RWPE1 (cell line): ENCODE results near the gene ERICH6B.

Experiments
- CTCF ChIA-PET: fragments of 350-600 bp; sonication (Branson Sonifier 250); formaldehyde crosslinking; extraction: SDS; loops from one replicate; lab custom pipeline; 2021; lab: Yijun Ruan, JAX
- POLR2A ChIA-PET: fragments of 400-600 bp; formaldehyde crosslinking; extraction: SDS; loops from one replicate; lab custom pipeline; 2020; ENCODE audit warnings: antibody characterized with exemption; ENCODE audit not compliant: low non-redundant PET; lab: Yijun Ruan, JAX
- DNase-seq: peaks from one replicate; pipeline ENCODE4 v3.0.0; 2012; ENCODE audit warnings: low spot score
- H3K27ac ChIP-seq: fragments of 450-650 bp; 2 replicates; pipeline ENCODE4 v1.5.1; 2017
- TF ChIP-seq, protein P1 (sequence below): fragments of 450-650 bp; conservative IDR thresholded peaks from 2 replicates; pipeline ENCODE4 v1.5.1; 2017; ENCODE audit warnings: low read depth, mild to moderate bottlenecking

ERICH6B gene

DNA sequence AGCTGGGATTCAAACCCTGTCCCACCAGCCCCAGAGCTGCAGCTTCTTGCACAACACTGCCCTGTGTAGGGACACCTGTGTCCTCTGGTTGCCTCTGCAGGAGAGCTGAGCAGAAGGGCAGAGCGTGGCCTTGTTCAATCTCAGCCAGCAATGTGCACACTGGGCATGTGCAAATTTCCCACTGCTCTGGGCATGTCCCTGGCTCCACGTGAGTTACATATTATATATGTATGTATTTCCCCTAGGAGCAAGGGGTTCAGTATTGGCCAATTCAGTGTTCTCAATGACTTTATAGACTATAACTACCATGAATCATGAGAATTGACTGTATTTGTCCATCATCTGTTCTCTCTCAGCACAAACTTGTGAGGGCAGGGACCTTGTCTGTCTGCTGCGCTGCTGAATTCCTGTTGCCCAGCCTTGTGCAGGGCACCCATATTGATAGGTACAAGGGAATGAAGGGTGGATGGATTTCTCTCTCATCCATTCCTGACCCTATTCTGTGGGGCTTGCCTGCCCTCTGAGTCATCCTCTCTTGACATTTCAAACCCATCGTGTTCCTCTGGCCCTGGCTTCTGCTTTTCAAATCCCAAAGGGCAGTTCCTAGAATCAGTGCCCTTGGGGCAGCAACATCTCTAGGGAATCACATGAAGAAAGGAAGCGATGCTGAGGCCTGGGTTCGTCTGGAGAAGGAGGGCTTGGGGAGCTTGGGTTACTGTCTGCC lies 69.7 kb downstream of the ERICH6B start:
- ChIA-PET POLR2A (no interaction called here), CTCF (no interaction called here)
- TF ChIP-seq, protein P1, sequence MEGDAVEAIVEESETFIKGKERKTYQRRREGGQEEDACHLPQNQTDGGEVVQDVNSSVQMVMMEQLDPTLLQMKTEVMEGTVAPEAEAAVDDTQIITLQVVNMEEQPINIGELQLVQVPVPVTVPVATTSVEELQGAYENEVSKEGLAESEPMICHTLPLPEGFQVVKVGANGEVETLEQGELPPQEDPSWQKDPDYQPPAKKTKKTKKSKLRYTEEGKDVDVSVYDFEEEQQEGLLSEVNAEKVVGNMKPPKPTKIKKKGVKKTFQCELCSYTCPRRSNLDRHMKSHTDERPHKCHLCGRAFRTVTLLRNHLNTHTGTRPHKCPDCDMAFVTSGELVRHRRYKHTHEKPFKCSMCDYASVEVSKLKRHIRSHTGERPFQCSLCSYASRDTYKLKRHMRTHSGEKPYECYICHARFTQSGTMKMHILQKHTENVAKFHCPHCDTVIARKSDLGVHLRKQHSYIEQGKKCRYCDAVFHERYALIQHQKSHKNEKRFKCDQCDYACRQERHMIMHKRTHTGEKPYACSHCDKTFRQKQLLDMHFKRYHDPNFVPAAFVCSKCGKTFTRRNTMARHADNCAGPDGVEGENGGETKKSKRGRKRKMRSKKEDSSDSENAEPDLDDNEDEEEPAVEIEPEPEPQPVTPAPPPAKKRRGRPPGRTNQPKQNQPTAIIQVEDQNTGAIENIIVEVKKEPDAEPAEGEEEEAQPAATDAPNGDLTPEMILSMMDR, result no peak
- no peak for DNase-seq
- H3K27ac ChIP-seq, result no peak overlapping the region

DNA sequence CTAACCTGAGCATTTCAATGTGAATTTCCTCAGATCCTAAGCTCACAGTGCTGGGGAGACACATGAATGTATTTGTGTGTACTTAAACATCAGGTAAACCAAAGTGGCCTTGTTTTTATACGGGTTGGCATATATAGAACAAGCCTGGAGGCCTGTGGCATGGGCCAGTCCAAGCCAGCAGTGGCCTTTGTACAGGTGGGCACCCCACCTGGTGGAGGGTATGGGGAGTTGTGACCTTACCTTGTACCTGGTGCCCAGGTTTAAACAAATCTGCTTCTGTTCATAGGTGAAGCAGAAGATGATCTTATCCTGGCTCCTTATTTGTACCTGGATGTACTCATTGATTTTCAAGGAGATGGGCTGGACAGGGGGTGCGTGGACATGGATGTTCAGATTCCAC lies 71.0 kb downstream of the ERICH6B start:
- DNase-seq, result no peak
- ChIA-PET CTCF (interaction anchor here (0.6 kb wide), 1 partner anchor 15 kb away, joined by 3 read pairs; no protein-coding TSS in a partner anchor), POLR2A (no interaction called here)
- TF ChIP-seq, protein P1, result no peak
- no peak overlapping the region for H3K27ac ChIP-seq

GRCh38 chr13:45542878-45543277 lies 72.7 kb downstream of the ERICH6B start:
- CTCF ChIA-PET, result no interaction called here
- POLR2A ChIA-PET, result no interaction called here
- no peak for DNase-seq
- no peak overlapping the region for H3K27ac ChIP-seq
- TF ChIP-seq, protein P1, result no peak

DNA sequence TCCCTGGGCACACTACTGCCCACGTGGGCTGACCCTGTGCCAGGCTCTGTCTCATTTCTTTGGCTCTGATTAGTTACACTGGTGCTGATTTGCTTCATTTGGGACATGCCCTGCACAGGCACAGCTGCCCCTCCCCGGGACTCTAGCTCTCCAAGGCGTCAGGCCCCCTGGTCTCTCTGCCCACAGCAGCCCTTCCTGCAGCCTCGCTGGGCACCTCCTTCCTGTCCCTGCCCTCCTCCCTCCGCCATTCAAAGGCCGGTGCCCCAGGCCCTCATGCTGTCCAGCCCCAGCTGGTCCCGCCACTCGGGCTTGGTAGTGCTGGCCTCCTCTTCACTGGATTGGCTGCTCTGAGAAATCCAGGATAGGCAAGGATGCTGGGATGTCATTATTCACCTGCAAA lies 73.1 kb downstream of the ERICH6B start:
- POLR2A ChIA-PET, result no interaction called here
- CTCF ChIA-PET, result no interaction called here
- no peak overlapping the region for H3K27ac ChIP-seq
- DNase-seq, result no peak
- TF ChIP-seq, protein P1, result no peak

GRCh38 chr13:45541806-45542205 lies 73.7 kb downstream of the ERICH6B start:
- POLR2A ChIA-PET, result no interaction called here
- CTCF ChIA-PET, result no interaction called here

GRCh38 chr13:45540864-45541263 lies 74.7 kb downstream of the ERICH6B start:
- POLR2A ChIA-PET, result no interaction called here
- no peak for DNase-seq
- no peak overlapping the region for H3K27ac ChIP-seq
- TF ChIP-seq, protein P1, result no peak
- CTCF ChIA-PET, result no interaction called here

More at GRCh38 chr13:45541806-45542205, 73.7 kb downstream of the ERICH6B start:
- DNase-seq, result no peak
- TF ChIP-seq, protein P1, result no peak
- no peak overlapping the region for H3K27ac ChIP-seq
